GM04503 (cell line): Measurements from ENCODE around the gene DCXR.

Source experiments
- DNase-seq: peaks from one replicate; pipeline ENCODE4 v3.0.0-alpha.2; 2012; ENCODE audit warnings: low read depth

DCXR gene

GRCh38 chr17:82055023-82055964 lies 17.8 kb upstream of the DCXR start:
- DNase-seq, result no peak

- DNase-seq, result no peak
Measured at GRCh38 chr17:82054351-82055022, 17.0 kb upstream of the DCXR start.

GRCh38 chr17:82053556-82054263 lies 16.2 kb upstream of the DCXR start:
- DNase-seq, result no peak

- no peak for DNase-seq
Measured at GRCh38 chr17:82053130-82053529, 15.6 kb upstream of the DCXR start.

- DNase-seq, result no peak
Measured at GRCh38 chr17:82052638-82053059, 15.2 kb upstream of the DCXR start.

- no peak for DNase-seq
Measured at GRCh38 chr17:82051776-82052637, 14.5 kb upstream of the DCXR start, which contains the start of the genes GPS1 and RFNG. GPS1 (plus strand) TSS chr17:82051898; CDS start chr17:82051932, 34 bp downstream. RFNG (minus strand) TSS chr17:82051811; CDS start chr17:82051766, 45 bp downstream.

GRCh38 chr17:82050761-82051641 lies 13.5 kb upstream of the DCXR start:
- DNase-seq, result no peak

- no peak for DNase-seq
Measured at GRCh38 chr17:82050152-82050760, 12.8 kb upstream of the DCXR start.

- no peak for DNase-seq
Measured at GRCh38 chr17:82049521-82049971, 12.0 kb upstream of the DCXR start.

- DNase-seq, result no peak
Measured at GRCh38 chr17:82049106-82049505, 11.6 kb upstream of the DCXR start.

- DNase-seq, result no peak
Measured at GRCh38 chr17:82048571-82048971, 11.1 kb upstream of the DCXR start.

- no peak for DNase-seq
Measured at GRCh38 chr17:82047914-82048570, 10.5 kb upstream of the DCXR start.

- DNase-seq, result no peak
Measured at GRCh38 chr17:82047379-82047778, 9.9 kb upstream of the DCXR start.

GRCh38 chr17:82046903-82047302 lies 9.4 kb upstream of the DCXR start:
- DNase-seq, result no peak

GRCh38 chr17:82045936-82046484 lies 8.5 kb upstream of the DCXR start:
- no peak for DNase-seq

GRCh38 chr17:82043507-82043906 lies 6.0 kb upstream of the DCXR start:
- no peak for DNase-seq

GRCh38 chr17:82042649-82043048 lies 5.2 kb upstream of the DCXR start:
- no peak for DNase-seq

GRCh38 chr17:82041144-82041814 lies 3.8 kb upstream of the DCXR start:
- DNase-seq, result no peak
